Measurements from ENCODE around the gene SIGLEC14. TPM values are rescaled to one million over a fixed set of nuclear protein-coding genes. Genes with fewer than 3 reads are reported as not detected.

The SIGLEC14 gene
- total RNA-seq, 6 donors from 2014 or later: 5.0 to 44.6 (median 22.3) TPM; not detected in 1

DNA sequence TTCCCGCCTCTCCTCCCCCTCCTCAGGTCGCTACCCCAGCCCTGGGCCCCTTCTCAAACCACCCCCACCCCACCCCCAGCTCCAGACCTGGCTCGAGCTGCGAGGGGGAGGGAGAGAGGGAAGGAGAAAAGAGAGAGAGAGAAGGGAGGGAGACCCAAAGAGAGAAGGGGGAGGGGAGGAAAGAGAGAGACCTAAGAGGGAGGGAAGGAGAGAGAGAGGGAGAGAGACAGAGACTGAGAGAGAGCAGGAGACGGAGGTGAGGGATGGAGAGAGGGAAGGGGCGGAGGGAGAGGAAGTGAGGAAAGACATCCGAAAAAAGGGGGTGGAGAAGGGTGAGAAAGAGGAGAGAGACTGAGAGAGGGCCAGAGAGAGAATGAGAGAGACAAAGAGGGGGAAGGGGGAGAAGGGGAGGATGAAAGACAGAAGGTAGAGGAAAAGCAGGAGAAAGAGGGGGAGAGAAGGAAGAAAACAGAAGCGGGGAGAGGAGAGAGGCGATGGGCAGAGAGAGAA is 44.5 kb upstream of the SIGLEC14 start:
- H3K4me3 ChIP-seq: peak overlapping the region; percentile 69 to 89 (median 76)
- TF ChIP-seq, protein P1, sequence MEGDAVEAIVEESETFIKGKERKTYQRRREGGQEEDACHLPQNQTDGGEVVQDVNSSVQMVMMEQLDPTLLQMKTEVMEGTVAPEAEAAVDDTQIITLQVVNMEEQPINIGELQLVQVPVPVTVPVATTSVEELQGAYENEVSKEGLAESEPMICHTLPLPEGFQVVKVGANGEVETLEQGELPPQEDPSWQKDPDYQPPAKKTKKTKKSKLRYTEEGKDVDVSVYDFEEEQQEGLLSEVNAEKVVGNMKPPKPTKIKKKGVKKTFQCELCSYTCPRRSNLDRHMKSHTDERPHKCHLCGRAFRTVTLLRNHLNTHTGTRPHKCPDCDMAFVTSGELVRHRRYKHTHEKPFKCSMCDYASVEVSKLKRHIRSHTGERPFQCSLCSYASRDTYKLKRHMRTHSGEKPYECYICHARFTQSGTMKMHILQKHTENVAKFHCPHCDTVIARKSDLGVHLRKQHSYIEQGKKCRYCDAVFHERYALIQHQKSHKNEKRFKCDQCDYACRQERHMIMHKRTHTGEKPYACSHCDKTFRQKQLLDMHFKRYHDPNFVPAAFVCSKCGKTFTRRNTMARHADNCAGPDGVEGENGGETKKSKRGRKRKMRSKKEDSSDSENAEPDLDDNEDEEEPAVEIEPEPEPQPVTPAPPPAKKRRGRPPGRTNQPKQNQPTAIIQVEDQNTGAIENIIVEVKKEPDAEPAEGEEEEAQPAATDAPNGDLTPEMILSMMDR (IDR thresholded peaks at IDR 0.05): no peak
- TF ChIP-seq EP300 (IDR thresholded peaks at IDR 0.05) (no peak), POLR2AphosphoS5 (IDR thresholded peaks at IDR 0.05) (no peak), POLR2A (IDR thresholded peaks at IDR 0.05) (no peak)
- no peaks in the 10 kb centered on the region for H3K27me3 ChIP-seq
- peaks cover 0 to 30% (median 18%) of the 10 kb centered on the region in 4 donors for H3K36me3 ChIP-seq
- 11 to 15% methylated on average over 8 of the region's 9 CpGs for WGBS, 2 donors
- no peak for ATAC-seq (ENCODE audit: low FRiP score in 2 of 2)
- no peaks in the 10 kb centered on the region for H3K9me3 ChIP-seq
- H3K27ac ChIP-seq: peak overlapping the region; percentile 89 to 96 (median 94)
- peaks cover 37 to 48% (median 38%) of the 10 kb centered on the region in 4 donors for H3K4me1 ChIP-seq
- no peak for DNase-seq

DNA sequence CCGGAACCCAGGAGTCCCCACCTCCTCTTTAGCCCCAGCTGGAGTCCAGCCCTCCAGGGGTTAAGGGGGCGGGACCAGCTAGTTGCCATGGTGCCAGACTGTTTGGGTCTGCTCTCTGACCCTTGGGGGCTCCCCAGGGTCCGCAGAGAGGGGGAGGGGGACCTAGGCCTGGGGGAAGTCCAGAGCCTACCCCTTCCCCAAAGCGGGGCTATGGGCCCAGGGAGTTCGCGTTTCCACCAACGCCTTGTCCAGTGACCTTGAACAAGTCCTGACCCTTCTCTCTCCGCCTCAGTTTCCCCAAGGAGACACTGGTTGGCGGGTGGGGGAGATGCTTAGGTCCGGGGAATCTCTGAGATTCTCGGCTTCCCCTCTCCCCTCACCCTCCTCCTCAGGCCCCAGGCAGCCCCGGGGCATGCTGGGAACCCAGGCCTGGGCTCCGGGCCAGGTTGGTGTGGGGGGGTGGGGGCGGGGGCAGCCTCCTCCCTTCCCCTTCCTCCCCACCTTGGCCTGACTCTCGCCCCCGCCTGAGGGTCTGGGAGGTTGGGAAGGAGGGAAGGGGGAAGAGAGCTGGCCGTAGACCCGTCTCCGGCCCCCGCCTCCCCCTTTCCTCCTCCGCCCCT is 43.9 kb upstream of the SIGLEC14 start:
- peak; percentile 62 for ATAC-seq (ENCODE audit: low FRiP score in 2 of 2)
- no peaks in the 10 kb centered on the region for H3K27me3 ChIP-seq
- peak; percentile 50 to 88 for DNase-seq
- peaks cover 0 to 25% (median 13%) of the 10 kb centered on the region in 4 donors for H3K36me3 ChIP-seq
- H3K4me1 ChIP-seq: peaks cover 37 to 48% (median 38%) of the 10 kb centered on the region in 4 donors
- TF ChIP-seq, protein P1 (IDR thresholded peaks at IDR 0.05): no peak
- TF ChIP-seq EP300 (IDR thresholded peaks at IDR 0.05) (no peak), POLR2AphosphoS5 (IDR thresholded peaks at IDR 0.05) (peak; percentile 20 to 63), POLR2A (IDR thresholded peaks at IDR 0.05) (peak in 2 of 4 donors; percentile 11 to 54)
- peak overlapping the region; percentile 89 to 96 (median 94) for H3K27ac ChIP-seq
- WGBS, 2 donors: 1 to 5% methylated on average over 6 to 17 of the region's 21 CpGs
- H3K9me3 ChIP-seq: no peaks in the 10 kb centered on the region
- peak overlapping the region; percentile 69 to 89 (median 76) for H3K4me3 ChIP-seq

DNA sequence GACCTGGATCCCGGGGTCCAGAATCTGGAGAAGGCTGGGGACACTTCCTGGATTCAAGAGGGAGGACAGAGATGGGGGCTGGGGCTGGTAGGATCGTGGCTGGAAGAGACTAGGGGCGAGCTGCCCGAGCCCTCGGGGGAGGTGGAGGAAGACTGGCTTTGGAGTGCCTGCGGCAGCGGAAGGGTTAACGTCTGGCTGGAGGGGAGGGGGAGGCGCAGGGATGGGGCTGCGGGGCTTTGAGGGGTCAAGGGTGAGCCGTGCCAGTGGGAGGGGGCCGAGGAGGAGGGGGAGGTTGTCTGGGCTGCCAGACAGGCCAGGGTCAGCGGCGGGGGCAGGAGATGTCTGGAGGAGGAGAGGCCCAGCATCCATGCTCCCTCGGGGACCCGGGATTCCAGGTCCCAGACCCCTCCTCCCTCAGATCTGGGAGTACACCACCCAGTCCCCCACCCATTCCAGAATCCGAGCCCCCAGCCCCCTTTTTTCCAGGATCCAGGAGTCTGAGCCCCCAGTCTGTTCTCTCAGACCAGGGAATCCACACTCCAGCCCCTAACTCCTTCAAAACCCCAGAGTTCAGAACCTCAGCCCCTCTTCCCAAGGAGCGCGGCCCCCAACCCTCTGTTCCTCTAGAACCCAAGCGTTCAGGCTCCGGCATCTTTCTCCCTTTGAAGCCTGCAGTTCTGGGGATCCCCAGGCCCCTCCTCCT is 43.3 kb upstream of the SIGLEC14 start:
- H3K4me3 ChIP-seq: peak overlapping the region; percentile 69 to 89 (median 76)
- H3K36me3 ChIP-seq: peaks cover 0 to 18% (median 6%) of the 10 kb centered on the region in 4 donors
- H3K27ac ChIP-seq: peak overlapping the region; percentile 89 to 96 (median 94)
- peaks cover 37 to 48% (median 38%) of the 10 kb centered on the region in 4 donors for H3K4me1 ChIP-seq
- 2% methylated on average over 13 to 16 of the region's 21 CpGs for WGBS, 2 donors
- ATAC-seq (ENCODE audit: low FRiP score in 2 of 2) (peak in 1 of 2 donors; percentile 13), DNase-seq (peak; percentile 62 to 69)
- no peaks in the 10 kb centered on the region for H3K27me3 ChIP-seq
- H3K9me3 ChIP-seq: no peaks in the 10 kb centered on the region
- TF ChIP-seq POLR2AphosphoS5 (IDR thresholded peaks at IDR 0.05) (no peak), EP300 (IDR thresholded peaks at IDR 0.05) (no peak), POLR2A (IDR thresholded peaks at IDR 0.05) (no peak)
- TF ChIP-seq, protein P1 (IDR thresholded peaks at IDR 0.05): no peak

DNA sequence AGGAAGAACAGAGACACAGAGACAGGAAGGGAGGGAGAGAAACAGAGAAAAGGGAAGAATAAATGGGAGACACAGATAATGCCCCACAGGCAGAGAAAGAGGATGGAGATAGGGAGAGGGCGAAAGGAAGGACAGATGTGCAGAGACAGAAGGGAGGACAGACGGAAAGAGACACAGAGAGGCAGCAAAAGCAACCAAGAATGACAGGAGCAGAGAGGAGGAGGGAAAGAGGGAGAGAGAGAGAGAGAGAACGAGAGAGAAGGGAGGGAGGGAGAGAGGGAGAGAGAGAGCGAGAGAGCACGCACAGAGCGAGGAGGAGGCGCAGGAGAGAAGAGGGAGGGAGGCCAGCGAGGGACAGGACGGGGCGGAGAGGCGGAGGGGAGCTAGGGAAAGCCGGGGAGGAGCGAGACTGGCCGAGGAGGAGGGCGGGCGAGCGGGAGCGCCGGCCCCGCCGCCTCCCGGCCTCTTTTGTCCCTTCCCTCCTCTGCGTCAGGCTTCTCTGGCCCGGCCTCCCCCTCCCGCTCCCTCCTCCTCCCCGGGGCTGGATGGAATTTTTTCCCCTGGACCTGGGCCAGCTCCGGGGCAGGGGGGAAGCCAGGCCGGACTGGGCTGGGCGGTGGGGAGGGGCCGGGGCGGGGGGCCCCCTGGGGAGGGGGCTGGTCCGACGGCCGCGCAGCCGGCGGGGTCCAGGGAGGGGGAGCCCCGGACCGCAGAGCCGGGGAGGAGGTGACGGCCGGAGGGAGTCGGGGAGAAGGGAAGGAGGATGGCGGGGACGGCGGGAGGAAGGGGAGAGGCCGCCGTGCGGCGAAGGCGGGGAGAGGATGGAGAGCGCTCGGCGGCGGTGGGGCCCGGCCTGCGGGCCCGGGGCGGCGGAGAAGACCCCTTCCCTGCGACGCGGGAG is 42.3 kb upstream of the SIGLEC14 start:
- Histone ChIP-seq H3K27ac (peak overlapping the region; percentile 89 to 96 (median 94)), H3K4me1 (peaks cover 37 to 48% (median 37%) of the 10 kb centered on the region in 4 donors), H3K4me3 (peak overlapping the region; percentile 69 to 89 (median 76)), H3K9me3 (no peaks in the 10 kb centered on the region), H3K27me3 (no peaks in the 10 kb centered on the region), H3K36me3 (peaks cover 0 to 8% (median 3%) of the 10 kb centered on the region in 4 donors)
- TF ChIP-seq, protein P1 (IDR thresholded peaks at IDR 0.05): peak in 4 of 6 experiments; percentile 18 to 52 (median 22)
- TF ChIP-seq EP300 (IDR thresholded peaks at IDR 0.05) (no peak), POLR2A (IDR thresholded peaks at IDR 0.05) (peak in 2 of 4 donors; percentile 54 to 70), POLR2AphosphoS5 (IDR thresholded peaks at IDR 0.05) (peak in 1 of 2 donors; percentile 72)
- DNase-seq (peak; percentile 86 to 91), ATAC-seq (ENCODE audit: low FRiP score in 2 of 2) (peak; percentile 90 to 93)
- WGBS, 2 donors: 3% methylated on average over 26 to 42 of the region's 63 CpGs

Data from upper lobe of left lung (tissue), 6 donors.